ENCODE measurements around the gene ARHGAP6.

ARHGAP6 gene

DNA sequence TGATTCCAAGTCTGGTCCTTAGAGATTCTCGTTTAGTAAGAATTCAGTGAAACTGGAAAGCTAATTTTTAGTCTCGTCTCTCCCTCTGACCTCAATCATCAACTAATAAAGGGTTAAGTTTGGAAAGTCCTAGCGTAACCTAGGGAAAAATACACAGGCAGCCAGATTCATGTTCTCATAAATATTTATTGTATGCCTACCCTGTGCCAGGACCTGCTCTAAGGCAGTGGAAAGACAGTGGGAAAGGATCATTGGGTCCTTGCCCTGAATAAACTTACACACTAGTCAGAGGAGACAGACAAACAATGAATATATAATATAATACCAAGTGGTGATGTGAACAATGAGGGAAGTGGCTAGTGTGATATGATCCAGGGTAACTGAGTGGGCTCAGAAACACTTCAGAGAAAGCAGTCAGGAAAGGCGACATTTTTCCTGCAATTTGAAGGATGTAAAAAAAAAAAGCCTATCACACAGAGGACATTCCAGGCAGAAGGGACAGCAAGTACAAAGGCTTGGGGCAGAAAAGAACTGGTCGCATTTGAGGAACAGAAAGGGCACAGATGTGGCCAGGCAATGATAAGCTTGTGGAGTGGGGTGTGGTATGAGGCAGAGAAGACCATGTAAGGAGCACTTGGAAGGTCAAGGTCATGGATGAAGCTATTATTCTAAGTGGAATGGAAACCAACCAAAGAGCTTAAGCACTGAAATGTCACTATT is 243.8 kb downstream of the ARHGAP6 start:
- DNase-seq = no peak

DNA sequence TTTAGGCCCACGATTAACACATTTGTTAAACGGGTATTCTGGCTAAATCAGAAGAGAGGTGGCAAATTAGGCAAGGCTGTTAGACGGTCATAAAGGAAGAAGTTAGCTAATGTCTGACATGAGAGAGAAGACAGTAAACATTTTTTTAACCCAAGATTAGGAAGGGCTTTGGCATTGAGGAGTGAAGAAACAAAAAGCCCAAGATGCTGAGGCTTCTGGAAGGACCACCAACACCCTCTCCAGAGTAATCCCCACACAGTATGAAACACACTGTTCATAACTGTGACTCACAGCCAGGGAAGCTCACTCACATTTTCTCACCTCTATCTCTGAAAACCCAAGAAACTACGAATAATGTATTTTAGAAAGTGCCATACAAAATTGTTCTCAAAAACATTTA is 244.9 kb downstream of the ARHGAP6 start:
- no peak for DNase-seq

DNA sequence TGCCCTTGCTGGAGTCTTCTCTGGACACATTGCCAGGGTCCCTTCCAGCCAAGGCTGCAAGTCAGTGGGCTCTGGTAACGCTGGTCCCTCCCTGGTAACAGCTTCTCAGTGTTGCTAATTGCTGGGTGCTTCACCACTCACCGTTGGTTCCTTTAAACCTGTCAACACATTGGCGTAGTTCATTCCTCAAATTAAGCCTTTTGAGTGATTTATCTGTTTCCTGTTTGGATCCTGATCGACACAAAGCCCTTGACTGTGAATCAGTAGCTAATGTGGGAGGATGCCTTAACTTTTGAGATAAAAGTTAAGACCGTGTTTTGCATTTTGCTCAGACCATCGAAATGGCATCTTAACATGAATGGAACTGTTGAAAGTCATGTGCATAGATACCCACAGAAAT is 246.6 kb downstream of the ARHGAP6 start:
- DNase-seq = no peak

DNA sequence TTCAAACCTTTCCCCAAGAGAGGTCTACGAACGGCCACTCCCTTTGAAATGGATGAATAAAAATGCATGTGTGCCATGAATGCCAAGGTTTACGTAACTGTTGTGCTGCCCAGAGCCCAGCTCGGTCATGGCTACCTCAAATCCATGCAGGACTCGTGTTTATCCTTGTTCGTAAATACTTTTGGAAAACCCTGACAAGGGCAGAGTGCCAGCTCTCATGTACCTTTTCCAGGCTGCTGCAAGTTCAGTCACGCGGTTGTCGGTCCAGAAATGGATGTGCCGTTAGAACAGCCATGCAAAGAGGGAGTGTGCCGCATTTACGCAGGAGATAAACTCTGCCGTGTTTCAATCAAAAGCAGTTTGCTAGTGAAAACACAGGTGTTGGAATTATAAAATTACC is 249.1 kb downstream of the ARHGAP6 start:
- no peak for DNase-seq

DNA sequence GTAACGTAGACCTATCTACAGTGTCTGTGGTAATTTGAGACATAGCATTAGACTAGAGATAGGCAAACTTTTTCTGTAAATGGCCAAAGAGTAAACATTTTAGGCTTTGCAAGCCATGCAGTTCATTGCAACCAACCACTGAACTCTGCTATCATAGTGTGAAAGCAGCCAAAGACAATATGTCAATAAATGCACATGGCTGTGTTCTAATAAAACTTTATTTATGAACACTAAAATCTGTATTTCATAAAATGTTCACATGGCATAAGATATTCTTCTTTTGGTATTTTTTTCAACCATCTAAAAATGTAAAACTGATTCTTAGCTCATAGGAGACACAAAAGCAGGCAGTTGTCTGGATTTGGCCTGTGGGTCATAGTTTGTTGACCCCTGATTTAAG is 251.6 kb downstream of the ARHGAP6 start:
- DNase-seq = no peak

DNA sequence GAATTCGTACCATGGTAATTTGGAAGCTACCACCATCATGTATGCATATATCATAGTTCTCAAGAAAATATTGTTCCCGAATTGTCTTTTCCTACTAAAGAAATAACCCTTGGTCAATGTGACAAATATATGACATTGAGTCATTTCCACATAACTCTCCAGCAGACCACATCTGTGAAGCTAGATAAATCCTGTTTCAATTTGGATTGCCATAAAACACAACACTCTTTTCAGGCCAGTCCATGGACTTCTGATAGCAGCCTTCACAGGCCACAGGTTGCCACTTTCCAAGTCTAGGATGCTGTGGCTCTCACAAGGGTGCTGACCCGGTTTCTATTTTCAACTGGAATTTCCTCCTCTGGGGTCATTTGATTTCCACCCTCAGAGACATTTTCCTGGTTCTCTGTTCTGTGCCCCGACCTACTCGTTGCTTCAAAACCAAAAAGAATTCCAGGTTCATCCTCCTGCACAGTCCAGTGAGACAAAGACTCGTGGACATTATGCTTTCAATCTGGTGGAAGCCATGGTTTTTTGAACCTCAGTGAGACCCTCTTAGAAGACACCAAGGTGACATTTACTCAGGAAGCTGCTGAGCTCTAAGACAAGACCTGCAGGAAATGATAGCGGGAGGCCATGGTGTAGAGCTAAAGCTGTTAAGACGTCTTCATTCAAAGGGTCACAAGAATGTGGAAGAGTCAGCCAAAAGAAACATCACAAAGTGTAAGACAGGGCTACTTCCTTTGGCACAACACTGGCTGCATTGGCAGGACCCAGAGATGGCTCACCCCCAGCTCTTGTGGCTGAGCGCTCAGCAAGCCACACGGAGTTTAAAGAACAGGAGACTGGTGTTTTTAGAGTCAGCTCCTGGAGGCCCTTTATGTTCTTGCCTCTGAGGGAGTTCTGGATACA is 252.8 kb downstream of the ARHGAP6 start:
- DNase-seq = no peak

DNA sequence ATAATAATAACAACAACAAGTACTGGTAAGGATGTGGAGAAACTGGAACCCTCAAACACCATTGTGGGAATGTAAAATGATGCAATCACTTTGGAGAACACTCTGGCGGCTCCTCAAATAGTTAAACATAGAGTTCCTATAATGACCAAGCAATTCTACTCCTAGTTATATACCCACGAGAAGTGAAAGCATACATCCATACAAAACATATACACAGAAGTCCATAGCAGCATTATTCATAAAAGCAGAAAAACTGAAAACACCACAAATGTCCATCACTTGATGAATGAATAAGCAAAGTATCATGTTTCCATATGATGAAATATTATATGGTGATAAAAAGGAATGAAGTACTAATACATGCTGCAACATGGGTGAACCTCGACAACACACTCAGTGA is 255.8 kb downstream of the ARHGAP6 start:
- DNase-seq = no peak

DNA sequence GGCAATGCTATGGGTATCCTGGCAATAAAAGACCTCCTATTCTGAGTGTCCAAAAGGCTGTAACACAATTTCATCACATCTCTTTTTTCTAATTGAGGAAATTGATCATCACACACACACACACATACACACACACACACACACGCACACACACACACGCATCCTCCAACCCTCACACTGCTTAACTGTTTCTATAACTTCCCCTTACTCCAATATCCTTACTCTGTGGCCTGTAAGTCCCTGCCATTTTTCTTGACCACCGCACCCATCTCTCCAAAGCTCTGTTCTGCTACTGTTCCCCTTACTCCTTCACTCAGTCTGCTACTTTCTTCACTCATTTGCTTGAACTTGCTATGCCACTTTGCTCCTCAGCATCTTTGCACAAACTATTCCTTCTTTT is 256.9 kb downstream of the ARHGAP6 start:
- DNase-seq = no peak

DNA sequence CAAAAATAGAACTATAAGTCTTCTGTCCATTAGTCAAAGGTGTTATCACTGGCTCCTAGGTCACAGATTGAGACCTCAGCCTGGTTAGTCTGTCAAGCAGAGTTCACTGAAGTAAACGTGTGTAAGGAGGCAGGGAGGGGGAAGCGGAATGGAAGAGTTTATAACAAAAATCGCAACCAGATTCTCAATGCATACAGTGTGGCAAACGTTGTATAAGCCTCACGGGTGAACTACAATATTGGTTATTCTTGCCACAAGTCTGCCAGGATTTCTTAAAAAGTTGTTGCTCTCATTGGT is 257.7 kb downstream of the ARHGAP6 start:
- DNase-seq = no peak

DNA sequence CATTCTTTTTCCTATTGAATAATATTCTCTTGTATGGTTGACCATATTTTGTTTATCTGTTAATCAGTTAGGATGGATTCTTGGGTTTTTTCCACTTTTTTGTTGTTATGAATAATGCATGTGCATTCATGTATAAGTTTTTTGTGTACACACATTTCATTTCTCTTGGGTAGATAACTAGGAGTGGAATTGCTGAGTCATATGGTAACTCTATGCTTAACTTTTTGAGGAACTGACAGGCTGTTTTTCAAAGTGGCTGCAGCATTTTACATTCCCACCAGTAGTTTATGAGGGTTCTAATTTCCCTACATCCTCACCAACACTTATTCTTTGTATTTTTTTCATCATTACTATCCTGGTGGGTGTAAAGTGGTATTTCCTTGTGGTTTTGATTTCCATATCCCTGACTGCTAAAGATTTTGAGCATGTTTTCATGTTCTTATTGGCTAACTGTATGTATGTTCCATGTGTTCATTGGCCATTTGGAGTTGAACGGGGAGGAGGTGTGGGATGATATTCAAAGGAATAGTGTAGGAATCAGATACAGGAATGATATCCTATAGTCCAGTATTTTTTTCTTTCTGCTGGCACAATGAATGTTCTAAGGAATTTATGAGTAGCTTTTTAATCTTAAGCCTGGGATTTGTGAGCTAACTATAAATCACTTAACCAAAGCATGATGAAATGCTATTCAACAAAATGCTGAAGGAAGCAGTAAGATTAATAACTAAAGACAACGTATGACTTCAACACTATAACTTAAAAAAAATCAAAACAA is 258.2 kb downstream of the ARHGAP6 start:
- no peak for DNase-seq

DNA sequence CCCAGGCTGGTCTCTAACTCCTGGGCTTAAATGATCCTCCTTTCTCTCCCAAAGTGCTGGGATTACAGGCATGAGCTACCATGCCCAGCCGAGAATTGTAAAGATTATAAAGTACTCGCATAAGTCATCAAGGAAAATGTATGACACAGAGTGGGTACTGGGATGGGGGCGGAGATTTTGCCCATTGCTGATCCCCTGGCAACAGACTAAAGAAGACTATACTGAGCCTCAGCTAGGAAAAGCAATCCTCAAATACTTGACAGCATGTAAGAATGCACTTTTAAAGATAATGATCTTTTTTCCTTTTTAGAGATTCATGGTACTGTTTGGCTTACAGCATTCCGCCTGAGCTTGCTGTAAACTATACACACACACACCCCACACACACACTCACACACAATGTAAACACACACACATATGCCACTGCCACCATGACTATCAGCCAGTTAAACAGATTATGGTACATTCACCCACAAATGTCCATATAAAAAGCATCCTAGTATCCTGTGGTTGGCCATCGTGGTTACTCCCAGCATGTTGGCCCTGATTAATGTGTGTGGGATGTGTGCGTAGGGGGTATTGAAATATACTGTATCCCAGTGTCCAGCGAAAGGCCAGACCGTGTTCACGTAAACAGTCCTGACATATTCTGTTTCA is 259.5 kb downstream of the ARHGAP6 start:
- no peak for DNase-seq

DNA sequence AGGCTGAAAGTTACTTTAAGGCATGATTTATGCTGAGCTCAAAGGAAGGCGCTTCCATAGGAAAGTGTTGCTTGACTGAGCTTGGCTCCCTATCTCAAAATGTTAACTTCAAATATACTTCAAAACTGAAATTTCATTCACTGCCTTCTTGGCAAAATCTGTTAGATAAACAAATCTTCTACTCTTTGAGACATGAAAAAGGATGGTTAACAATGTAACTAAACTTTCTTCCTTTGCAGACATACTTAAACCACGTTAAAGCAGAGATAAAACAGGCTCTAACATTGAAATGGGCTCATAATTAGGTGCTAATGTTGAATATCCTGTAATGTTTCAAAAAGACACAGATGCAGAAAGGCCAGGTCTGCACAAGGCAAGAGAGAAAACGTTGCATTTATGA is 262.1 kb downstream of the ARHGAP6 start:
- no peak for DNase-seq

DNA sequence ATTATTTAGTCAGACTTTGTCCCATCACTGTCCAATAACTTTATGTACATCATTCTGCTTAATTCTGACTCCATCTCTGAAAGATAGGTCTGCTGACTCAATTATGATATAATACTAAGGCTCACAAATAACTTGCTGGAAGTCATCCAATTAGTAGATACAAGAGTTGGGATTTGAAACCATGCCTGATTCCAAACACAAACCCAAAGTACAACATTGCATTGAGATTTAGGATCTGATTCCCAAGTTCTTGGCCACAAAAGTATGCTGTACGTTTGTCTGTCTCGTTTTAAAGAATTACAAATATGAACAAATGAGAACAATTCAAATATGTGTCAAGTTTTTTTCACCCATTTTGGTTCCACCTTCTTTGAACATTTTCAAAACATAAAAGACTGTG is 263.8 kb downstream of the ARHGAP6 start:
- no peak for DNase-seq

DNA sequence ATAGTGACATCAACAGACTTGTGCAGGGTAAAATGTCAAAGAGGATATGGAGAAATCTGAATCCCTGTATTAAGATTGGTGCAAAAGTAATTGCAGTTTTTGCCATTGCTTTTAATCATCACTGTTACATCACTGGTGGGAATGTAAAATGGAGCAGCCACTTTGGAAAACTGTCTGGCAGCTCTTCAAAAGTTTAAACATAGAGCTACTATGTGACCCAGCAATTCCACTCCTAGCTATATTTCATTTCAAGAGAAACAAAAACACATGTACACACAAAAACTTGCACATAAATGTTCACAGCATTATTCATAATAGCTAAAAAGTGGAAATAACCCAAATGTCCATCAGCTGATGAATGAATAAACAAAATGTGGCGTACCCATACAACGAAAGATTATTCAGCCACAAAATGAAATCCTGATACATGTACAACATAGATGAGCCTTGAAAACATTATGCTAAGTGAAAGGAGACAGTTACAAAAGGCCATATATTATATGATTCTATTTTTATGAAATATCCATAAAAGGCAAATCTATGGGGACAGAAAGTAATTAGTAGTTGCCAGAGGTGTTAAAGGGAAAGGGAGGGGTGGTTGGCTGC is 266.1 kb downstream of the ARHGAP6 start:
- no peak for DNase-seq

DNA sequence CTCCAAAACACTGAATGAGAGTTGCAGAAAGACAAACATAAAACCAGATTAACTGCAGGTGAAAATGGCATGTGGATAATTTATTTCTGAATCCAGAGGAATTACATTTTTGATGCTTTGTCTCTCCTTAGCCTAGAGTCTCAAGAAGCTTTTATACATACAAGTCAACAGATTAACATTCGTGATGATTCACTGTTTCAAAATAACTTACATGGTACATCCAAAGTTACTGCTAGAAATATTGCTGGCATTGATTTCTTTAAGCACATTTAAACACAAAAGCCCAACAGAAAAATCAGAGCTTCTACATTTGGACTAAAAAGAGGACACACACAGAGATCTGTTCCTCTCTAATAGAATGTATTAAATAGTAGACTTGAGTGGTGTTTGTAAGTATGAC is 266.9 kb downstream of the ARHGAP6 start:
- no peak for DNase-seq

DNA sequence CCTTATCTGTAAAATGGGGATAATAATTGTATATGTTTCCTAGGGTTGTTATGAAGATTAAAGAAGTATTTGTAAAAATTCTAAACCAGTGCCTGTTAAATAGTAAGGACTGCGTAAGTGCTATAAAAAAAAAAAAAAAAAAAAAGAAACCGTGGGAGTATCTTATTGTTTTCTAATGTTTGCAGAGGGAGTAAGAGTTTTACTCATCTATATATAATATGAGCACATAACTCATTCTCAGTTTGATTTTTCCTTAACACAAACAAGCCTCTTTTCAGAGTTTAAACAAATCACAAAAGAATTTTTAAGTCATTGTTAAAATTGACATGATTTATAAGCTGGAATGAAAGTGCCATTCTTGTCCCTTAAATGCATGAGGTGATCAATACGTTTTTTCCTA is 267.6 kb downstream of the ARHGAP6 start:
- no peak for DNase-seq

DNA sequence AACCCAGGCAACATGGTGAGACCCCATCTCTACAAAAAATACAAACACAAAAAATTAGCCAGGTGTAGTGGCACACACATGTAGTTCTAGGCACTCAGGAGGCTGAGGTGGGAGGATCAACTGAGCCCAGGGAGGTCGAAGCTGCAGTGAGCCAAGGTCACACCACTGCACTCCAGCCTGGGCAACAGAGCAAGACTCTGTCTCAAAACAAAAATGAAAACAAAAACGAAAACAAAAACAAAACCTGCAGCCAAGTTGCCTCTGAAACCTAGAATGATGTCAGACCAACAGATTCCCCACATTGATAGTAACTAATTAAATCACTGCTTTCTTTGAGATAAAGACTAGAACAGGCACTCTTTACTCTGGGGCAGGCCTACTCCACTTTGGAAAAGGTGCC is 268.0 kb downstream of the ARHGAP6 start:
- no peak for DNase-seq

DNA sequence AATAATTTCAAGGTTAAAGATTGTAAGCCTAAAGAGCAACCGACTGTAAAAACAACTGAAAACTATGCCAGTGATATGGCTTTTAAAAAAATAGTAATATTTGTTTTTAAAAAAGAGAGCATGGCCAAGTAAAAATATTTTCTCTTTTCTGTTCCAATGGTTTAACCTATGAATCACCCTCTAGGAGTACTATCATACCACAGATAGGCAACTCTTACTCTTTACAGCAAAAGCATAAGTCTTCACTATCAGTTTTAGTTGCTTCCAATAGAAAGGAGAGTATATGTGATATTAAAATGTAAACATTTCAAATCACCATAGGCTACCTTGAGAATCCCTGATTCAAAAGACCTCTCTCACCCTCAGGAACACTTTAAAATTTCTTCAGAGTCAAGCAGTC is 269.9 kb downstream of the ARHGAP6 start:
- no peak for DNase-seq

DNA sequence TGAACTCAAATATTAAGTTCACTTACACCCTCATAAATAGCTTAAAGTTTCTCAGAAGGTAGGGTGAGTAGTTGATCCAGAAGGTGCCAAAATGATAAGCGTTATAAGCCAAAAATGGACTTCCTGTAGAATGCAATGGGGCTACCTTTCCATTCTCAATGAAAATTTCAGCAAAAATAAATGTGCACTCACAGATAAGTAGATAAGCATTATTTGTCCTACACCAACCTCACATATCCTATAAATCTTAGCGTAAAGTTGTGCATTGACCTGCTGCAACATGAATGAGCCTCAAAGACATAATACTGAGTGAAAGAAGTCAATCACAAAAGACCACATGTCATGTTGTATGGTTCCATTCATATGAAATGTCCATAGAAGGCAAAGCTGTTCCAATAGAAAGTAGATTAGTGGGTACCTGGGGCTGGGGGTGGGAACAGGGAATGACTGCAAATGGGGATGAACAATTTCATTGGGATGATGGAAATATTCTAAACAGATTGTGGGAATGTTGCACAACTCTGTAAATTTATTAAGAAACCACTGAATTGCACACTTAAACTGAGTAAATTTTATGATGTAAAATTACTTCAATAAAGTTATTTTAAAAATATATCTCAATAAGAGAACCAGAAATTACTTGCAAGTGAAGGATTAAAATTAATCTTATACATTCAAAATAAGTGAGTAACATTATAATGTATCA is 271.6 kb downstream of the ARHGAP6 start:
- DNase-seq = no peak

DNA sequence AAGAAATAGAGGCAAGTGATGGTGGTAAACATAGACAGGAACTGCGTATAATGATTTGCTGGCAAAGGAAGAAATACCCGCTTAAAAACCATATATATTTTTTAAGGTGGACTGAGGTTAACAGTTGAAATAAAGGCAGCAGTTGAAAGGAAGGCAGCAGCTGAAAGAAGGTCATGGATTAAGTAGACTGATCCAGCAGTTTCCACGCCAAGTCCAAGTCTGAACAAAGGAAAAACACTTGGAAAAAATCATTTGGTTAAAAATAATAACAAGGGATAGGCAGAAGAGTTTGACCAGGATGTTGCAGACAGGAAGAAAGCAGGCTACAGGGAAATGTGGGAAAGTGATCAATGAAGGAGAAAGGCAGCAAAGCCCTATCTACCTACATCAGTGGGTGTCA is 278.9 kb downstream of the ARHGAP6 start:
- DNase-seq = no peak

DNA sequence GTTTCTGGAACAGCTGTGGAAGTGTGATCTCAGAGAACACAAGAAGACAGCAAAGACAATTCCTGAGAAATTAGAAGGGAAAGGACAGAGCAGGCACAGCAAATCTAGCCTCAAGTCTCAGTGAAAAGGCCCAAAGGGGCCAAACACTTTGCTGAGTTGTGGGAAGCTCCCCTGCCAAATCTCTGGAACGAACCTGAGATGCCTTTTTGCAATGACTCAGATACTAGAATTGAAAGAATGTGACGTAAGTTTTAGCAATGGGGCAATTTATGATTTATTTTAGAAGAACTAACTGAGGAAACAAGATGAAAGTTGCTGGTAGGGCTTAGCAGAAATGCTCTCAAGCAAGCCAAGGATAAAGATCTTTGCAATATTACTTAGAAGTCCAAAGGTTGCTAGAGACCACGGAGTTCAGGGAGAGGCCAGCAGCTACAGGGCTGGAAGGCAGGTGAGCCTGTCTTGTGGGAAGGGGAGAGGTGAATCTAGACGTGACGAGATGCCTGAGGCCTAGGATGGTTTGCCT is 279.7 kb downstream of the ARHGAP6 start:
- DNase-seq = no peak

DNA sequence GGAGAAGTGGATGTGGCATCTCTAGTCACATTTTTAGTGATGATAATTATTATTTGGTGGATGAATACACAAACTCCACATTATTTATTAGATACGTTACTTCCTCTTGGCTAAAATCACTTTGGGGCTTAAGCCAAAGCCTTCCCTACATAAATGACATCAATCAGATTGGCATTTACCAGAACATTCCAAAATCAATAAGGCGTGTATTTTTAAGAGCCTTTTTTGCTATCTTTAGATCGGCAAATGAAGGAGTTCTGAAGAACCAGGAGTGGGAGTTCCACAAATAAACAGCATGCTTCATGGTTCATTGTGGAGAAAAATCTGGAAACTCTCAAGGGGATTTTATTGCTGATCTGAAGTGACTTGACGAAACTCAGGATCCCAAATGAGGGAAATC is 282.8 kb downstream of the ARHGAP6 start:
- DNase-seq = no peak
